ENCODE data around the gene SLC25A12.
"Not testable (repeated sequence)": the region's sequence is repeated elsewhere in the genome, so short reads cannot be mapped to it uniquely, and the experiment has no call there.

SLC25A12 gene

GRCh38 chr2:171800639-171801038 is 93.4 kb downstream of the SLC25A12 start:
- H3K27me3 Mint-ChIP-seq: no peaks in the 10 kb centered on the region
- no peak for ATAC-seq (ENCODE audit: low read depth)
- DNase-seq (ENCODE audit: low spot score in 2 of 2): no peak
- peaks cover 22% of the 10 kb centered on the region for H3K36me3 Mint-ChIP-seq
- H3K4me3 Mint-ChIP-seq: no peak overlapping the region
- no peaks in the 10 kb centered on the region for H3K4me1 Mint-ChIP-seq
- no peak overlapping the region for H3K27ac Mint-ChIP-seq
- H3K9me3 Mint-ChIP-seq: no peaks in the 10 kb centered on the region

- Mint-ChIP-seq H3K36me3 (peaks cover 26% of the 10 kb centered on the region), H3K4me3 (no peak overlapping the region), H3K27ac (peak overlapping the region; percentile 14), H3K27me3 (no peaks in the 10 kb centered on the region), H3K9me3 (no peaks in the 10 kb centered on the region), H3K4me1 (peaks cover 5% of the 10 kb centered on the region)
- no peak for ATAC-seq (ENCODE audit: low read depth)
- DNase-seq (ENCODE audit: low spot score in 2 of 2): no peak
Measured at GRCh38 chr2:171798156-171798820, 95.8 kb downstream of the SLC25A12 start.

GRCh38 chr2:171794918-171795317 is 99.1 kb downstream of the SLC25A12 start:
- DNase-seq (ENCODE audit: low spot score in 2 of 2) (no peak), ATAC-seq (ENCODE audit: low read depth) (no peak)
- Mint-ChIP-seq H3K4me3 (no peak overlapping the region), H3K27ac (no peak overlapping the region), H3K4me1 (peaks cover 7% of the 10 kb centered on the region), H3K36me3 (peaks cover 26% of the 10 kb centered on the region), H3K9me3 (no peaks in the 10 kb centered on the region), H3K27me3 (no peaks in the 10 kb centered on the region)

GRCh38 chr2:171793691-171794678 is 100.1 kb downstream of the SLC25A12 start:
- H3K9me3 Mint-ChIP-seq: no peaks in the 10 kb centered on the region
- DNase-seq (ENCODE audit: low spot score in 2 of 2): no peak
- ATAC-seq (ENCODE audit: low read depth): no peak
- peaks cover 7% of the 10 kb centered on the region for H3K4me1 Mint-ChIP-seq
- no peaks in the 10 kb centered on the region for H3K27me3 Mint-ChIP-seq
- no peak overlapping the region for H3K27ac Mint-ChIP-seq
- peaks cover 21% of the 10 kb centered on the region for H3K36me3 Mint-ChIP-seq
- H3K4me3 Mint-ChIP-seq: no peak overlapping the region

- no peaks in the 10 kb centered on the region for H3K9me3 Mint-ChIP-seq
- no peak overlapping the region for H3K27ac Mint-ChIP-seq
- peaks cover 19% of the 10 kb centered on the region for H3K36me3 Mint-ChIP-seq
- no peaks in the 10 kb centered on the region for H3K27me3 Mint-ChIP-seq
- DNase-seq (ENCODE audit: low spot score in 2 of 2) (no peak), ATAC-seq (ENCODE audit: low read depth) (no peak)
- peaks cover 7% of the 10 kb centered on the region for H3K4me1 Mint-ChIP-seq
- no peak overlapping the region for H3K4me3 Mint-ChIP-seq
Measured at GRCh38 chr2:171792886-171793580, 101.0 kb downstream of the SLC25A12 start.

GRCh38 chr2:171792157-171792556 is 101.9 kb downstream of the SLC25A12 start:
- no peaks in the 10 kb centered on the region for H3K9me3 Mint-ChIP-seq
- no peak for DNase-seq (ENCODE audit: low spot score in 2 of 2)
- no peaks in the 10 kb centered on the region for H3K27me3 Mint-ChIP-seq
- H3K4me3 Mint-ChIP-seq: no peak overlapping the region
- ATAC-seq (ENCODE audit: low read depth): no peak
- H3K4me1 Mint-ChIP-seq: peaks cover 7% of the 10 kb centered on the region
- peaks cover 23% of the 10 kb centered on the region for H3K36me3 Mint-ChIP-seq
- H3K27ac Mint-ChIP-seq: no peak overlapping the region

- Mint-ChIP-seq H3K27me3 (no peaks in the 10 kb centered on the region), H3K9me3 (no peaks in the 10 kb centered on the region), H3K4me1 (peaks cover 7% of the 10 kb centered on the region), H3K36me3 (peaks cover 23% of the 10 kb centered on the region), H3K4me3 (no peak overlapping the region), H3K27ac (peak overlapping the region; percentile 35)
- ATAC-seq (ENCODE audit: low read depth): no peak
- DNase-seq (ENCODE audit: low spot score in 2 of 2): no peak
Measured at GRCh38 chr2:171791361-171791760, 102.7 kb downstream of the SLC25A12 start.

- H3K4me1 Mint-ChIP-seq: peaks cover 5% of the 10 kb centered on the region
- H3K4me3 Mint-ChIP-seq: no peak overlapping the region
- H3K36me3 Mint-ChIP-seq: peaks cover 28% of the 10 kb centered on the region
- H3K9me3 Mint-ChIP-seq: no peaks in the 10 kb centered on the region
- H3K27ac Mint-ChIP-seq: peak overlapping the region; percentile 67
- no peaks in the 10 kb centered on the region for H3K27me3 Mint-ChIP-seq
- DNase-seq (ENCODE audit: low spot score in 2 of 2): no peak
- ATAC-seq (ENCODE audit: low read depth): no peak
Measured at GRCh38 chr2:171789956-171790355, 104.1 kb downstream of the SLC25A12 start.

GRCh38 chr2:171788316-171788993 is 105.6 kb downstream of the SLC25A12 start:
- Mint-ChIP-seq H3K27me3 (no peaks in the 10 kb centered on the region), H3K4me1 (peaks cover 2% of the 10 kb centered on the region), H3K36me3 (peaks cover 37% of the 10 kb centered on the region), H3K4me3 (no peak overlapping the region), H3K9me3 (no peaks in the 10 kb centered on the region), H3K27ac (no peak overlapping the region)
- ATAC-seq (ENCODE audit: low read depth): no peak
- no peak for DNase-seq (ENCODE audit: low spot score in 2 of 2)

- H3K27ac Mint-ChIP-seq: no peak overlapping the region
- H3K36me3 Mint-ChIP-seq: peaks cover 40% of the 10 kb centered on the region
- no peak overlapping the region for H3K4me3 Mint-ChIP-seq
- H3K9me3 Mint-ChIP-seq: peaks cover 2% of the 10 kb centered on the region
- peaks cover 2% of the 10 kb centered on the region for H3K4me1 Mint-ChIP-seq
- DNase-seq (ENCODE audit: low spot score in 2 of 2) (no peak), ATAC-seq (ENCODE audit: low read depth) (no peak)
- H3K27me3 Mint-ChIP-seq: no peaks in the 10 kb centered on the region
Measured at GRCh38 chr2:171787333-171788072, 106.5 kb downstream of the SLC25A12 start.

- no peaks in the 10 kb centered on the region for H3K27me3 Mint-ChIP-seq
- H3K36me3 Mint-ChIP-seq: peaks cover 37% of the 10 kb centered on the region
- ATAC-seq (ENCODE audit: low read depth): no peak
- no peak for DNase-seq (ENCODE audit: low spot score in 2 of 2)
- H3K9me3 Mint-ChIP-seq: peaks cover 4% of the 10 kb centered on the region
- H3K27ac Mint-ChIP-seq: no peak overlapping the region
- no peaks in the 10 kb centered on the region for H3K4me1 Mint-ChIP-seq
- H3K4me3 Mint-ChIP-seq: no peak overlapping the region
Measured at GRCh38 chr2:171785450-171785849, 108.6 kb downstream of the SLC25A12 start.

GRCh38 chr2:171778515-171778914 is 115.5 kb downstream of the SLC25A12 start:
- Mint-ChIP-seq H3K27me3 (no peaks in the 10 kb centered on the region), H3K27ac (no peak overlapping the region), H3K4me1 (no peaks in the 10 kb centered on the region), H3K4me3 (no peak overlapping the region), H3K36me3 (peaks cover 20% of the 10 kb centered on the region), H3K9me3 (peaks cover 8% of the 10 kb centered on the region)
- DNase-seq (ENCODE audit: low spot score in 2 of 2) (no peak), ATAC-seq (ENCODE audit: low read depth) (no peak)

- DNase-seq (ENCODE audit: low spot score in 2 of 2); H3K27ac Mint-ChIP-seq; ATAC-seq (ENCODE audit: low read depth); H3K4me1 Mint-ChIP-seq; H3K4me3 Mint-ChIP-seq; H3K27me3 Mint-ChIP-seq: not testable (repeated sequence)
- Mint-ChIP-seq H3K9me3 (peaks cover 13% of the 10 kb centered on the region), H3K36me3 (peaks cover 24% of the 10 kb centered on the region)
Measured at GRCh38 chr2:171774581-171774980, 119.5 kb downstream of the SLC25A12 start.
